Kidney (tissue), 14 donors: Measurements from ENCODE around the gene SLC26A1. TPM values are rescaled to one million over a fixed set of nuclear protein-coding genes. Genes with fewer than 3 reads are reported as not detected.

Source experiments
- DNase-seq, 5 donors: peaks; one replicate each; pipeline ENCODE4 v3.0.0-alpha.2; 2013 to 2020
- FAIRE-seq: peaks from 2 replicates; lab custom pipeline; 2012; peaks lifted over from hg19 to GRCh38; lab: Jason Lieb, UNC
- H3K27ac ChIP-seq, 2 donors: one replicate each; pipeline ENCODE4 v1.7.0; 2013; ENCODE audit warnings: low read depth in 2 of 2, low read length in 2 of 2, inconsistent platforms in 1 of 2
- H3K27me3 ChIP-seq: one replicate; pipeline ENCODE4 v1.7.1; 2013; ENCODE audit warnings: low read length, inconsistent platforms; ENCODE audit not compliant: control insufficient read depth, insufficient read depth
- H3K36me3 ChIP-seq, 3 donors: one replicate each; pipeline versions ENCODE4 v1.7.0 to v1.7.1; 2013; ENCODE audit warnings: low read length in 3 of 3, control low read depth in 1 of 3, inconsistent platforms in 1 of 3; ENCODE audit not compliant: insufficient read depth in 3 of 3, control insufficient read depth in 2 of 3
- H3K4me1 ChIP-seq, 3 donors: one replicate each; pipeline versions ENCODE4 v1.7.0 to v1.7.1; 2013; ENCODE audit warnings: low read length in 3 of 3, inconsistent platforms in 1 of 3, low read depth in 1 of 3; ENCODE audit not compliant: control insufficient read depth in 2 of 3, insufficient read depth in 2 of 3
- H3K4me3 ChIP-seq, 3 donors: one replicate each; pipeline versions ENCODE4 v1.7.0 to v1.8.1; 2013; ENCODE audit warnings: low read length in 3 of 3, control low read depth in 1 of 3, inconsistent platforms in 1 of 3
- H3K9ac ChIP-seq, 3 donors: one replicate each; pipeline versions ENCODE4 v1.7.0 to v1.7.1; 2013; ENCODE audit warnings: low read length in 3 of 3, control low read depth in 1 of 3, inconsistent platforms in 1 of 3
- H3K9me3 ChIP-seq, 3 donors: one replicate each; pipeline versions ENCODE4 v1.7.0 to v1.7.1; 2013; ENCODE audit warnings: low read length in 3 of 3, control low read depth in 1 of 3, inconsistent platforms in 1 of 3; ENCODE audit not compliant: control insufficient read depth in 2 of 3, insufficient read depth in 1 of 3
- CTCF ChIP-seq: IDR thresholded peaks from 3 replicates; pipeline ENCODE4 v1.5.1; 2012; ENCODE audit warnings: mild to moderate bottlenecking, moderate library complexity, borderline replicate concordance; ENCODE audit not compliant: insufficient read depth; ENCODE audit errors: extremely low read depth
- intact Hi-C: fragments of 100-400 bp; cut with DNase I; formaldehyde crosslinking; loops from one replicate; pipeline ENCODE4 v1.11.1; 2022
- polyA plus RNA-seq: library from polyadenylated mRNA; stranded (reverse); fragments of 350-450 nt; fragmentation: Illumina TruSeq; extraction: RNeasy Lipid Tissue Mini Kit (QIAGEN cat#74804); gene quantifications from one replicate; pipeline ENCODE4 v1.2.3, GENCODE V29; 2014; ENCODE audit warnings: low read depth, low replicate concordance; ENCODE audit not compliant: insufficient read depth
- total RNA-seq: library from RNA; stranded (reverse); fragmentation: NEBNext Ultra II Directional; extraction: Animal tissue kit (Norgen Biotek cat#: 25700); gene quantifications from one replicate; pipeline ENCODE4 v1.2.1, GENCODE V29; 2021
- donor health status: control.
- donor health status: control.
- donor health status: control.
- donor health status: control.
- donor health status: control.
- donor health status: DM: yes; HTN: yes; CAD: no.
- donor health status: Normal renal cell carcinoma (clear cell type).

Gene SLC26A1
- total and polyA plus RNA-seq, 2 donors from 2014 or later: 2.9 to 10.2 TPM

DNA sequence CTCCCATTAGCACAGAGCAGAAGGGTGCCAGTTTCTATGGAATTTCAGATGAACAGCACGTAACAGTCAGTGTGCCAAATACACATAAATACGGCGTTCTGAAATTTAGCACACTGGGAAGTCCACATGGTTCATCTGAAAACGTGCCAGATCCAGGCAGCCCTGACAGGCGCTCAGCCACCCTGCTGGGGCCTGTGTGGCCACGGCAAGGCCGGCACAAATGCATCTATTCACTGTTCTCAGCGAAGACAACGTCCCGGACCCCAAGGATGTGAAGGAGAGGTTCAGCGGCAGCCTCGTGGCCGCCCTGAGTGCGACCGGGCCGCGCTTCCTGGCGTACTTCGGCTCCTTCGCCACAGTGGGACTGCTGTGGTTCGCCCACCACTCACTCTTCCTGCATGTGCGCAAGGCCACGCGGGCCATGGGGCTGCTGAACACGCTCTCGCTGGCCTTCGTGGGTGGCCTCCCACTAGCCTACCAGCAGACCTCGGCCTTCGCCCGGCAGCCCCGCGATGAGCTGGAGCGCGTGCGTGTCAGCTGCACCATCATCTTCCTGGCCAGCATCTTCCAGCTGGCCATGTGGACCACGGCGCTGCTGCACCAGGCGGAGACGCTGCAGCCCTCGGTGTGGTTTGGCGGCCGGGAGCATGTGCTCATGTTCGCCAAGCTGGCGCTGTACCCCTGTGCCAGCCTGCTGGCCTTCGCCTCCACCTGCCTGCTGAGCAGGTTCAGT, 35.5 kb downstream of the SLC26A1 start:
- H3K27ac ChIP-seq: no peak overlapping the region
- no peaks in the 10 kb centered on the region for H3K4me1 ChIP-seq
- TF ChIP-seq CTCF: no peak
- no peaks in the 10 kb centered on the region for H3K27me3 ChIP-seq
- DNase-seq (peak in 2 of 5 donors; percentile 24 to 73), FAIRE-seq (no peak)
- no peaks in the 10 kb centered on the region for H3K9me3 ChIP-seq
- H3K4me3 ChIP-seq: no peak overlapping the region
- intact Hi-C loops: no loop called here
- H3K9ac ChIP-seq: no peak overlapping the region
- peaks cover 0 to 5% (median 0%) of the 10 kb centered on the region in 3 donors for H3K36me3 ChIP-seq

- Histone ChIP-seq H3K27me3 (no peaks in the 10 kb centered on the region), H3K9ac (no peak overlapping the region), H3K9me3 (no peaks in the 10 kb centered on the region), H3K36me3 (peaks cover 0 to 5% (median 0%) of the 10 kb centered on the region in 3 donors), H3K4me3 (no peak overlapping the region), H3K4me1 (no peaks in the 10 kb centered on the region), H3K27ac (no peak overlapping the region)
- FAIRE-seq (no peak), DNase-seq (peak in 1 of 5 donors; percentile 59)
- no peak for TF ChIP-seq CTCF
- intact Hi-C loops: no loop called here
These were observed 36.0 kb downstream of the SLC26A1 start for GRCh38 chr4:957231-957580.

DNA sequence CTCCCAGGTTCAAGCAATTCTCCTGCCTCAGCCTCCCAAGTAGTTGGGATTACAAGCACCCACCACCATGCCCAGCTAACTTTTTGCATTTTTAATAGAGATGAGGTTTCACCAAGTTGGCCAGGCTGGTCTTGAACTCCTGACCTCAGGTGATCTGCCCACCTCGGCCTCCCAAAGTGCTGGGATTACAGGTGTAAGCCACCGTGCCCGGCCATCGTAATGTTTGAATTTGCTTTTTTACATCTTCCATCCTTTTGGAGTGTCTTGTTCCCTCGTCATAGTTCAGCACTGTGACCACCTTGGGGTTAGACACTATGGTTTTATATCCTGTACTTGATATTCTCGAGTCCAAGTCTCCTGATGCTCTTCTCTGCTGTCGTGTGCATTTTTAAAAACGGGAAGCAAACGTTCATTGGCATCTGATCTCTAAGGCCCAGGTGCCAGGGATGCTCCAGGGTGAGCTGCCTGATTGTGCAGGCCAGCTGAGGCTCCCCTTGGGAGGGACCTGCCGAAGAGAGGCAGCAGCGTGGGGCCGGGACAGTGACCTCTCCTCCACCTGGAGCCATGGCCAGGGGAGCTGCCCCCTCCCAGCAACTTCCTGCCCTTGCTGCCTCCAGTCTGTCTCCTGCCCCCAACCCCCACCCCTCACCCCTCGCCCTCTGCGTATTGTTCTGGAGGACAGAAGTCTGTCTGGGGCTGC, 36.5 kb downstream of the SLC26A1 start:
- TF ChIP-seq CTCF: no peak
- DNase-seq: peak in 1 of 5 donors; percentile 28
- Histone ChIP-seq H3K36me3 (peaks cover 0 to 5% (median 0%) of the 10 kb centered on the region in 3 donors), H3K9me3 (no peaks in the 10 kb centered on the region), H3K9ac (no peak overlapping the region), H3K4me3 (no peak overlapping the region), H3K27ac (no peak overlapping the region), H3K27me3 (no peaks in the 10 kb centered on the region), H3K4me1 (no peaks in the 10 kb centered on the region)
- intact Hi-C loops: no loop called here
- no peak for FAIRE-seq
